ENCODE measurements around the gene PPFIBP1. TPM values are rescaled to one million over a fixed set of nuclear protein-coding genes. Genes with fewer than 3 reads are reported as not detected.

Gene PPFIBP1
- 137 TPM for polyA plus RNA-seq (ENCODE audit: insufficient read length)
- long read RNA-seq, donor 1, partial matches to known transcripts, result 54 of 60 reads
- long read RNA-seq, donor 1, other reads (novel, unspliced or antisense), result 0 of 60 reads
- long read RNA-seq, donor 2, partial matches to known transcripts, result 8 of 18 reads
- long read RNA-seq, donor 2, other reads (novel, unspliced or antisense), result 0 of 18 reads
- long read RNA-seq, donor 3, partial matches to known transcripts, result 0 of 10 reads
- long read RNA-seq, donor 3, other reads (novel, unspliced or antisense), result 0 of 10 reads
- long read RNA-seq, donor 4, partial matches to known transcripts, result 0 of 2 reads
- long read RNA-seq, donor 4, other reads (novel, unspliced or antisense), result 0 of 2 reads
- long read RNA-seq, donor 5, partial matches to known transcripts, result 0 of 4 reads
- long read RNA-seq, donor 5, other reads (novel, unspliced or antisense), result 0 of 4 reads
- long read RNA-seq, donor 6, partial matches to known transcripts, result 0 of 2 reads
- long read RNA-seq, donor 6, other reads (novel, unspliced or antisense), result 0 of 2 reads
- long read RNA-seq, donor 7, transcript PPFIBP1-218 (1 exons, 1,565 nt), result major isoform, 5 of 18 reads
- long read RNA-seq, donor 7, transcript PPFIBP1-204 (6 exons, 875 nt), result major isoform, 5 of 18 reads
- long read RNA-seq, donor 7, partial matches to known transcripts, result 5 of 18 reads
- long read RNA-seq, donor 7, other reads (novel, unspliced or antisense), result 0 of 18 reads
- long read RNA-seq, donor 8, partial matches to known transcripts, result 24 of 32 reads
- long read RNA-seq, donor 8, other reads (novel, unspliced or antisense), result 0 of 32 reads

DNA sequence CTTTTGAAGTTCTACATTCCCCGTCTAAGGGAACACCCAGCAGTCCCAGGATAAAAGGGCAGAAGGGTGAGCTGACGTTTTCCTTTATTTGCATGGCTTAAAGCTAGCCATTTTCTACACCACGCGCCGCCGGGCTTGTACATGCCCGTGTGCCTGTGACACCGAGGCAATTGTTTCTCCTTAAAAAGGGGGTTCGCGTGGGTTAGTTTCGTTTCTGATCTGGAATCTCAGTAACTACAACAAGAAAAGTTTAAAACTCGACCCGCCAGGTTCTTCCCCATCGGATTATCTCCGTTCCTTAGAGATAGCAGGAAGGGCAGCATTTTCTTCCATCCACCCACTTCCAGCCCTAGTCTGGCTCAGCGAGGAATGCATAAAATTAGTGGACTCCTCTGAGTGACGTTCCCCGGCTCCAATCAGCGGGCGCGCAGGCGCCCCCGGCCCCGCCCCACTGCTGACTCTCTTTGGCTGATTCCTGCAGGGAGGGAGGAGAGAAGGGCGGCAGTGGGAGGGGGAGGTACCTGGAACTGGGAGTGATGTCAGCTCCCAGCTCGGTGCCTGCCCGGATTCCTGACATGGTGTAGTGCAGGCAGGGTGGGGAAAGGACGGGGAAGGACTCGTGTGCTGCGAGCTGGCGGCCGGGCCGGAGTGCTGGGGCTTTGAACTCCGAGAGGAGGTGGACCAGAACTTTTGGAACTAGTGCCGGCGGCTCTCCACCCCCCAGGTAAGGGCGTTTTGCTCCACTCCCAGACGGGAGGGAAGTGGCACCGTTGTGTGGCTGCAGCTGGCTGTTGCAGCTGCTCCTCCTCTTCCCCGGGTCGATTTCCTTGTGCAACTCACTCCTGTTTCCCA is at the start of gene PPFIBP1:
Gene PPFIBP1 (plus strand): TSS at position 565 of the 852 bp plus-strand sequence. CDS start 109,191 bp downstream, outside the sequence.
- DNase-seq, result peak; percentile 99

- DNase-seq, result no peak
Measured at GRCh38 chr12:27474344-27474743, 49.7 kb upstream of the PPFIBP1 start.

GRCh38 chr12:27477049-27477448 is 47.0 kb upstream of the PPFIBP1 start:
- DNase-seq, result no peak

DNA sequence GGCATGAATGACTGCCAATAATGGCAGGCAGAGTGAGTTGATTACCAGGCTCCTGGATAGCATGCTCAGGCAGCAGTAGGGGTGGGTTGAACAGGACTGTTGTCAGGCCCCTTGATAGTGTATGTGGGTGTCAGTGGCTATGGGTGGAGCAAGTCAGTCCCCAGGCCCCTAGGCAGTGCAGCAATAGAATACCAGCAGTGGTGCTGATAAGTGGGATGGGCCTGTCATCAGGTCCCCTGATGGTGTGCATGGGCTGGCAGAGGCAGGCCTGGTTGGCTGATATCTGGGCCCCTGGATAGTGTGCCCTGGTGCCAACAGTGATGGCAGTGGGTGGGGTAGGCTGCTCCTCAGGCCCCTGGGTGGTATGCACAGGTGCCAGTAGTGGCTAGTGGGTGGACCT is 45.1 kb upstream of the PPFIBP1 start:
- DNase-seq, result no peak

- DNase-seq, result no peak
Measured at GRCh38 chr12:27480016-27480415, 44.0 kb upstream of the PPFIBP1 start.

- DNase-seq, result no peak
Measured at GRCh38 chr12:27486961-27487360, 37.0 kb upstream of the PPFIBP1 start.

DNA sequence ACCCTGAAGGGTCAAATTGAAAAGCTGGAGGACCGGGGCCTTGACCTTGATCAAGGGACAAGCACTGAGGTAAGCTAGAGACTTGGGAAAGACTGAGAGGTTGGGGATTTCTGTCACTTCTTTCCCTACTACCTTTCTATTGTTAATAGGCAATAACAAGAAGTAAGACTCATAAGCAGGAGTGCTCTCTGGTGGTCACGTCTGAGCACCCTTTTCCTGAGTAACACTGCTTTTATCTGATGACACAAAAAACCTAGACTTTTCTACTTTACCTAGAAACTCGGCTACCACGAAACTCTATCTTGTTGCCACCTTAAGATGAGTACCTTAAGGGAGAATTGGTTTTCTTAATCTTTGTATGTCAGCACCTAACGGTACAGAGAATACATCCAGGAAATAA is 35.5 kb upstream of the PPFIBP1 start:
- no peak for DNase-seq

GRCh38 chr12:27491226-27491625 is 32.8 kb upstream of the PPFIBP1 start:
- DNase-seq, result no peak

- no peak for DNase-seq
Measured at GRCh38 chr12:27493260-27493940, 30.6 kb upstream of the PPFIBP1 start.

DNA sequence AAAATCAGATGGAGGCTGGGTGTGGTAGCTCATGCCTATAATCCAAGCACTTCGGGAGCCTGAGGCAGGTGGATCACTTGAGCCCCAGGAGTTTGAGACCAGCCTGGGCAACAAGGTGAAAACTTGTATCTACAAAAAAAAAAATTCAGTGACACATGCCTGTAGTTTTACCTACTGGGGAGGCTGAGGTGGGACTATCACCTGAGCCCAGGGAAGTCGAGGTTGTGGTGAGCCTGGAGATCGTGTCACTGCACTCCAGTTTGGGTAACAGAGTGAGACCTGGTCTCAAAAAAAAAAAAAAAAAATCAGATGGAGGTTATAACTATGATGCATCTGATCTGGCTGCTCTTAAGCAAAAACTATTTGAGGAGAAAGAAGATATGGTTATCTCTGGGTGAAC is 26.6 kb upstream of the PPFIBP1 start:
- no peak for DNase-seq

DNA sequence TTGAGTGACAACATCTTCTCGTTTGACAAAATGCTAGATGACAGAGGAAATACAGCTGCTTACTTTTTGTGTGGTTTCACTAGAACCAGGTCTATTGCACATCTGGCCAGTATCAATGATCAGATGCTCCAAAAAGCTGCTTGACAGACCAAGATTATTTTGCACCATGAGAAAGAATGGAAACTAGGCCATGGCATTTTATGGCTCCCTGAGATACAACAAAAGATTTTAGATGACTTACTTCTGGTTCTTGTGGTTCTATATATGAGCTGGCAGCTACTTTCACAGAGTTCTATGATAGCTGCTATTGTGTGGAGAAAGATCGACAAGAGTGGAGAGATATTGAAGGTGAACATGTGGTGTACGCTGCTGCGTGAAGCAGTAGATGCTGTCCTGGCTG is 25.9 kb upstream of the PPFIBP1 start:
- no peak for DNase-seq

DNA sequence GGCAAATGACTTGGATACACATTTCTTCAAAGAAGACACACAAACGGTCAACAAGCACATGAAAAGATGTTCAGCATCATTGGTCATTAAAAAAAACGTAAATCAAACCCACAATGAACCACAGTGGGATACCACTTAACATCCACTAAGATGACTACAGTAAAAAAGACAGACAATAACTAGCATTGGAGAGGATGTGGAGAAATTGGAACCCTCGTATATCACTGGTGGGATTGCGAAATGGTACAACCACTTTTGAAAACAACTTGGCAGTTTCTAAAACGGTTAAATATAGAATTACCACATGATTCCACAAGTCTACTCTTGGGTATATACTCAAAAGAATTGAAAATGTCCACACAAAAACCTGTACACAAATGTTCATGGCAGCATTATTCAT is 25.2 kb upstream of the PPFIBP1 start:
- DNase-seq, result no peak

GRCh38 chr12:27499377-27499776 is 24.6 kb upstream of the PPFIBP1 start:
- no peak for DNase-seq

- DNase-seq, result no peak
Measured at GRCh38 chr12:27500546-27500945, 23.5 kb upstream of the PPFIBP1 start.

DNA sequence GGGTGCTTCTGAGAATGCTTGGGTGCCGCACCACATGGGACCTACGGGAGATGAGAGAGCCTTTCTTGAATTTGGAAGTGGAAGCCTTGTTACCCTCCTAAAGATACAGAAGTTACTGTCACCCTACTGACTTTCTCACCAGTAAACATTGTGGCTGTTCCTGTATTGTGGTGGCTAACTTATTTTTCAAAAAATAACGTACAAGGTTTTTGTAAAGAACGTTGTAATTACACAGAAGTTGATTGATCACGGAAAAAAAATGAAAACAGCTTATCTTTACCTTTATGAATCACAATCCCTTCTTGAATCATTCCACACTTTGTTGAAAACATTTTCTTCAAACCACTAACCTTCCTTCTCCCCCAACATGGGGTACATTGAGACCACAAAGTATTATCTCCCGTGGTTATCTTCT is 22.0 kb upstream of the PPFIBP1 start:
- DNase-seq, result no peak

DNA sequence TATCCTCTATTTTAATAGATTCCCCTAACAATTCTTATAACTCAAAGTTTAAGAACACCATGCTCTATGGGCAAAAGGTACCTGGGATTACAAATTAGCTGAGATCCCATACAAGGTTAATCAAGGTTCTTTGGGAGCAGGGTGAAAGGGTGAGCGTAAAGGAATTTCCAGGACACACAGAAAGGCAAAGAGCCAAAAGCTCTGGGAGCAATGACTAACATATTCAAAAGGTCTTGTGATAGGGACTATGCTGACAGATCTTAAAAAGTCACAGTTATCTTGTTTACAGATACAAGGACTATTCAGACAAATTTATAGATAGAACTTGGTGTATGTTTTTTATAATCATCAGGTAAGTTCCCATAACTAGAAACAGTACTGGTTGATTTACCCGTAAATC is 19.5 kb upstream of the PPFIBP1 start:
- DNase-seq, result no peak

DNA sequence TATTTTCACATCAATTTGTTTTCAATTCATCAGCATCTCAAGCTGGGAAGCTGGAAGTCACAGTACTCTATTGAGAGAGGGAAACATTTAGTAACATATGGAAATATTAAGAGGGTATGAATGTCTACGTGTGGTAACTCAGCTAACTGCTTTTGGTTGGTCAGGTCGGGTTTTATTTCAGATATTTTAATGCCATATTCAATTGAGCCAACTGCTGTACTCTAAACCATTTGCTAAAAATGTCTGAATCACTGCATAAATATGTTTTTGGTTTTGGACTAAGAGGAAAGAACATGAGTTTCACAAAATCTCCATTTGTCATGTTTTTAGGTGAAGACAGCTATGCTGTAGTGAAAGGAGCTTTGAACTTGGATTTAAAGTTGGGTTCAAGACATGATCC is 18.9 kb upstream of the PPFIBP1 start:
- DNase-seq, result no peak

DNA sequence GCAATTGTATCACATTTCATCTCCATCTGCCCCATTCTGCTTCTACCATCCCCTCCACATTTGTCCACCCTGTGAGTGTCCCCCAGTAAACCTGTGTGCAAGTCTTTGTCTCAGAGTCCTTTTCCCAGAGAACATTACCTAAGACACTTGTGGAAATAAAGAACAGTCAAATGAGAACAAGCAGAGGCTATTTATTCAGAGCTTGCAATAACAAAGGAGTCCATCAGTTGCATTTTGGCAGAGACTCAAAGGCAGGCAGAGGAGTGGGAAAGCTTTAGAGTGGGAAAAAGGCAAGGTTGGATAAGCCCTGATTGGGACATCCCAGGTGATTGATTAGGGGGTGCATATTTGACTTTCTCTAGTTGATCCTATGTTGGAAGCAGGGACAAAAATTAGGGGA is 18.2 kb upstream of the PPFIBP1 start:
- DNase-seq, result no peak

- DNase-seq, result no peak
Measured at GRCh38 chr12:27506645-27507189, 17.3 kb upstream of the PPFIBP1 start.

DNA sequence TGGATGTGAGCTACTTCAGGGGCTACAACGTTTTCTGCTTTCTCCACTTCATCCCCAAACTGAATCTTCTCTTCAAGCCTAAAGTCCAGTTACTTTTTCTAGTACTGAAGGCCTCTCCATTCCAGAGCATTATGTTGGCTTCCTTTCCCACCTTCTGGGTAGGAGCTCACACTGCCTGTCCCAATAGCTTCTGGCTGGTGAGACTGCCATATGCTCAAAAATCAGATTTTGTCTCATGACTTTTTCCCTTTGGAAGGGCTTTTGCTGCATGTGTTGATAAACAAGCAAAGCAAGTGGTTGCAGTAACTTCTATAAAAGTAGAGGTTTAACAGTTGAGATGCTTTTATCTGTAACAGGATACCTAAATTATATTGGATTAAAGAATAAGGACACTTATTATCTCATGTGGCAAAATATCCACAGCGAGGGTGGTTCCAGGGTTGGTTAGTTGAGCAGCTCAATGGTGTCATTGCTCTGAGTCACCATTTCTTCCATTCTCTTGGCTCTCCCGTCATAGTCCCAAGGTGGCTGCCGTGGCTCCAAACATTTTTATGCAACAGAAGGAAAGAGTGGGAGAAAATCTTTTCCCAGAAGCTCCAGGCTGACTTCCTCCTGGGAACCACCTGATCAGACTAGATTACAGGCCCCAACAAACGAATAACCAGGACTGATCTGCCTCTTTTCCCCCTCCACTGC is 15.1 kb upstream of the PPFIBP1 start:
- no peak for DNase-seq

Data from left kidney (tissue), 8 donors.